GM12874 (cell line): ENCODE data around the gene NLRP11.

Experiments used
- CTCF ChIP-seq: IDR thresholded peaks from 2 replicates; pipeline ENCODE4 v1.5.1; 2011; ENCODE audit warnings: low read depth, mild to moderate bottlenecking, control low read depth, low read length, moderate library complexity; ENCODE audit not compliant: insufficient read depth

Gene NLRP11

GRCh38 chr19:55831846-55832245 is at the start of gene NLRP11:
Gene NLRP11, minus strand, starts transcription at chr19:55831999. Its CDS starts 13,825 bp downstream, at chr19:55818174.
- no peak for TF ChIP-seq CTCF

GRCh38 chr19:55877211-55877610 is 45.4 kb upstream of the NLRP11 start:
- no peak for TF ChIP-seq CTCF

GRCh38 chr19:55870736-55871135 is 38.9 kb upstream of the NLRP11 start:
- TF ChIP-seq CTCF, result no peak

GRCh38 chr19:55867101-55867500 is 35.3 kb upstream of the NLRP11 start:
- TF ChIP-seq CTCF, result no peak

GRCh38 chr19:55866521-55866920 is 34.7 kb upstream of the NLRP11 start:
- no peak for TF ChIP-seq CTCF

GRCh38 chr19:55858969-55859368 is 27.2 kb upstream of the NLRP11 start:
- no peak for TF ChIP-seq CTCF

GRCh38 chr19:55858401-55858800 is 26.6 kb upstream of the NLRP11 start:
- TF ChIP-seq CTCF, result no peak

- TF ChIP-seq CTCF, result no peak
Observed at GRCh38 chr19:55857974-55858373, 26.2 kb upstream of the NLRP11 start.
